Peyer's patch (tissue), 4 donors: ENCODE measurements around the gene CDCP2. TPM values are rescaled to one million over a fixed set of nuclear protein-coding genes. Genes with fewer than 3 reads are reported as not detected.

ENCODE experiments used
- DNase-seq, 3 donors: peaks; one replicate each; pipeline ENCODE4 v3.0.0-alpha.2; 2017 to 2019
- H3K27ac ChIP-seq, 4 donors: fragments of 200-600 bp; sonication (generic); one replicate each; pipeline ENCODE4 v1.5.1; 2016 to 2019
- H3K27me3 ChIP-seq, 2 donors: fragments of 200-600 bp; sonication (generic); one replicate each; pipeline ENCODE4 v1.5.1; 2019
- H3K36me3 ChIP-seq, 3 donors: fragments of 200-600 bp; sonication (generic); one replicate each; pipeline ENCODE4 v1.5.1; 2016 to 2019
- H3K4me1 ChIP-seq, 4 donors: fragments of 200-600 bp; sonication (generic); one replicate each; pipeline ENCODE4 v1.5.1; 2016 to 2019
- H3K4me3 ChIP-seq, 4 donors: fragments of 200-600 bp; sonication (generic); 1 replicate in 3 of 4; 2 replicates in 1 of 4; pipeline ENCODE4 v1.5.1; 2016 to 2019; ENCODE audit warnings: mild to moderate bottlenecking in 1 of 4
- H3K9me3 ChIP-seq, 4 donors: fragments of 200-600 bp; sonication (generic); one replicate each; pipeline ENCODE4 v1.5.1; 2016 to 2019; ENCODE audit warnings: mild to moderate bottlenecking in 1 of 4
- CTCF ChIP-seq, 6 experiments: fragments of 450-650 bp in 4 of 6; fragments of 200-600 bp in 2 of 6; sonication (generic) in 1 of 6; IDR thresholded peaks; one replicate each; pipeline ENCODE4 v1.5.1; 2017 to 2019; ENCODE audit warnings: antibody characterized with exemption in 6 of 6, mild to moderate bottlenecking in 3 of 6, moderate library complexity in 1 of 6
- POLR2A ChIP-seq, 2 donors: fragments of 450-650 bp; IDR thresholded peaks; one replicate each; pipeline ENCODE4 v1.5.1; 2017; ENCODE audit warnings: antibody characterized with exemption in 2 of 2, mild to moderate bottlenecking in 2 of 2, moderate library complexity in 2 of 2
- total RNA-seq, 4 donors: library from RNA; depleted of rRNA; stranded (reverse); fragments of >200 nt; gene quantifications; one replicate each; pipeline ENCODE4 v1.1.0, GENCODE V29; 2016

CDCP2 gene
- total RNA-seq, 4 donors from 2014 or later = not detected

- TF ChIP-seq POLR2A (IDR thresholded peaks at IDR 0.05) = no peak
- TF ChIP-seq CTCF (IDR thresholded peaks at IDR 0.05) = no peak
- Histone ChIP-seq H3K4me3 (no peak overlapping the region), H3K9me3 (no peaks in the 10 kb centered on the region), H3K27me3 (no peaks in the 10 kb centered on the region), H3K27ac (no peak overlapping the region), H3K36me3 (no peaks in the 10 kb centered on the region), H3K4me1 (peaks cover 0 to 18% (median 0%) of the 10 kb centered on the region in 4 donors)
- peak in 2 of 3 donors; percentile 53 to 68 for DNase-seq
Measured at GRCh38 chr1:54124472-54124871, 28.3 kb downstream of the CDCP2 start.

GRCh38 chr1:54122992-54123391, 29.8 kb downstream of the CDCP2 start:
- Histone ChIP-seq H3K9me3 (no peaks in the 10 kb centered on the region), H3K27ac (no peak overlapping the region), H3K4me1 (peaks cover 0 to 18% (median 0%) of the 10 kb centered on the region in 4 donors), H3K36me3 (no peaks in the 10 kb centered on the region), H3K4me3 (no peak overlapping the region), H3K27me3 (no peaks in the 10 kb centered on the region)
- DNase-seq = no peak
- TF ChIP-seq CTCF (IDR thresholded peaks at IDR 0.05) = no peak
- TF ChIP-seq POLR2A (IDR thresholded peaks at IDR 0.05) = no peak

- H3K36me3 ChIP-seq = no peaks in the 10 kb centered on the region
- H3K27ac ChIP-seq = no peak overlapping the region
- TF ChIP-seq POLR2A (IDR thresholded peaks at IDR 0.05) (no peak), CTCF (IDR thresholded peaks at IDR 0.05) (no peak)
- H3K9me3 ChIP-seq = no peaks in the 10 kb centered on the region
- H3K4me1 ChIP-seq = peaks cover 0 to 18% (median 0%) of the 10 kb centered on the region in 4 donors
- no peaks in the 10 kb centered on the region for H3K27me3 ChIP-seq
- DNase-seq = peak in 1 of 3 donors; percentile 62
- peak overlapping the region in 2 of 4 donors; percentile 18 to 33 for H3K4me3 ChIP-seq
Measured at GRCh38 chr1:54122135-54122751, 30.6 kb downstream of the CDCP2 start.

GRCh38 chr1:54121482-54122134, 31.2 kb downstream of the CDCP2 start:
- H3K4me3 ChIP-seq = peak overlapping the region in 2 of 4 donors; percentile 18 to 33
- H3K9me3 ChIP-seq = no peaks in the 10 kb centered on the region
- no peak overlapping the region for H3K27ac ChIP-seq
- peaks cover 0 to 18% (median 0%) of the 10 kb centered on the region in 4 donors for H3K4me1 ChIP-seq
- no peaks in the 10 kb centered on the region for H3K36me3 ChIP-seq
- TF ChIP-seq POLR2A (IDR thresholded peaks at IDR 0.05) (no peak), CTCF (IDR thresholded peaks at IDR 0.05) (peak in 5 of 6 experiments; percentile 21 to 74 (median 72))
- peak; percentile 40 to 85 (median 83) for DNase-seq
- H3K27me3 ChIP-seq = no peaks in the 10 kb centered on the region

GRCh38 chr1:54120698-54121481, 31.9 kb downstream of the CDCP2 start:
- no peak for DNase-seq

More at GRCh38 chr1:54120698-54121481, 31.9 kb downstream of the CDCP2 start:
- peak overlapping the region in 2 of 4 donors; percentile 18 to 33 for H3K4me3 ChIP-seq
- TF ChIP-seq CTCF (IDR thresholded peaks at IDR 0.05) (no peak), POLR2A (IDR thresholded peaks at IDR 0.05) (no peak)
- no peak overlapping the region for H3K27ac ChIP-seq
- H3K27me3 ChIP-seq = no peaks in the 10 kb centered on the region
- H3K36me3 ChIP-seq = no peaks in the 10 kb centered on the region
- peaks cover 0 to 18% (median 0%) of the 10 kb centered on the region in 4 donors for H3K4me1 ChIP-seq
- no peaks in the 10 kb centered on the region for H3K9me3 ChIP-seq
